SJCRH30 (cell line): ENCODE data around the gene TSFM. TPM values are rescaled to one million over a fixed set of nuclear protein-coding genes. Genes with fewer than 3 reads are reported as not detected.
A peak's percentile ranks its signal among the peaks of the same experiment; 100 is the strongest.

Source experiments
- DNase-seq, 2 experiments: peaks; one replicate each; pipeline ENCODE4 v3.0.0-alpha.2; 2015 to 2020
- H3K27ac ChIP-seq: fragments of 250-450 bp; sonication (Bioruptor Pico); 2 replicates; pipeline ENCODE4 v1.5.1; 2020; ENCODE audit warnings: mild to moderate bottlenecking, moderate library complexity
- H3K27me3 ChIP-seq: fragments of 250-450 bp; sonication (Bioruptor Pico); 2 replicates; pipeline ENCODE4 v1.5.1; 2020; ENCODE audit warnings: mild to moderate bottlenecking, moderate library complexity
- H3K36me3 ChIP-seq: fragments of 250-450 bp; sonication (Bioruptor Pico); 2 replicates; pipeline ENCODE4 v1.5.1; 2020; ENCODE audit warnings: mild to moderate bottlenecking, moderate library complexity
- H3K4me1 ChIP-seq: fragments of 250-450 bp; sonication (Bioruptor Pico); 2 replicates; pipeline ENCODE4 v1.5.1; 2020; ENCODE audit warnings: mild to moderate bottlenecking, moderate library complexity
- H3K4me3 ChIP-seq: fragments of 250-450 bp; sonication (Bioruptor Pico); 2 replicates; pipeline ENCODE4 v1.5.1; 2020; ENCODE audit warnings: mild to moderate bottlenecking, moderate library complexity
- H3K9me3 ChIP-seq: fragments of 250-450 bp; sonication (Bioruptor Pico); replicated peaks from 2 replicates; pipeline ENCODE4 v1.5.1; 2020; ENCODE audit warnings: mild to moderate bottlenecking, moderate library complexity
- total RNA-seq: library from RNA; depleted of rRNA; stranded (reverse); fragments of >200 nt; shearing (Covaris generic); gene quantifications from 2 replicates; pipeline ENCODE4 v1.2.3, GENCODE V29; 2014

The TSFM gene
- total RNA-seq, 1 experiment from 2014 or later: 440 TPM

DNA sequence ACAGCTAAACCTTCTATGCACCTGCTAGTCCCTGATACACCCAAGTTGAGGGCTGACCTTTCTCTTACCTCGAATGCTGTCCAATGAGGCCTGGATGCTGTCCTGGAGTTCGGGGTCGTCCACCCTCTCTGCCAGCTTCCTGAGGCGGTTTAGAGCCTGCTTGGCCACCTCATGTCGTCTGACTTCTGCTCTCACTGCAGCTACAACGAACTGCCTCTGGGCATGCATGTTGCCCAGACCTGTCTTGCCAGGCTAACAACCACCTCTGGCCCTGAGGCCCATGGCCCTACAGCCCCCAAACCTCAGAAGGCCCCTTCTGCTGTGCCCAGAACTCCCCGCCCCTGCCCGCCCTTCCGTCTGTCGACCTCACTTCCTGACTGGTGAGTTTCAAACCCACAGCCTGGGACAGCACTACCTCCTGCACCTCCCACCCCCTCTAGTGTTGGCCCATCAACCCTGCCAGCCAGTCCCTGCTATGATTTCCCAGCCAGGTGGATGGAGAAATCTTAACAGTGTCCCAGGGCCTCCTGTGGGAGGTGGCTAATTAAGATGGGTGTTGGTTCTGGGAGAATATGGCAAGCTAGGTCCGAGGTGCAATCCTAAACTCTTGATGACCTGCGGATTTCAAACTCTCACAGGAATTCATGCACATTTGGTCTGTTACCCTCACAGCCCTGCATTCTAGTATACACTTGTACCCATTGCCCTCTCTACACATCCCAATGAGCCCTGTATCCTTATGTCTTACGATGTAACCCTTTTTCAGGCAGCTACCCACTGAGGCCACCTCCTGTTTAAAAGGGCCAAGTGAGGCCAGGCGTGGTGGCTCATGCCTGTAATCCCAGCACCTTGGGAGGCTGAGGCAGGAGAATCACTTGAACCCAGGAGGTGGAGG lies 40.5 kb upstream of the TSFM start:
- H3K4me1 ChIP-seq: peaks cover 28% of the 10 kb centered on the region
- H3K36me3 ChIP-seq: peaks cover 16% of the 10 kb centered on the region
- H3K27me3 ChIP-seq: peaks cover 54% of the 10 kb centered on the region
- no peak overlapping the region for H3K4me3 ChIP-seq
- H3K9me3 ChIP-seq: no peaks in the 10 kb centered on the region
- H3K27ac ChIP-seq: no peak overlapping the region
- DNase-seq: peak; percentile 89

- DNase-seq: no peak
- Histone ChIP-seq H3K4me3 (peak overlapping the region; percentile 64), H3K27me3 (peaks cover 45% of the 10 kb centered on the region), H3K4me1 (peaks cover 24% of the 10 kb centered on the region), H3K36me3 (peaks cover 32% of the 10 kb centered on the region), H3K27ac (no peak overlapping the region), H3K9me3 (no peaks in the 10 kb centered on the region)
These were observed 38.8 kb upstream of the TSFM start for GRCh38 chr12:57743769-57744168.

DNA sequence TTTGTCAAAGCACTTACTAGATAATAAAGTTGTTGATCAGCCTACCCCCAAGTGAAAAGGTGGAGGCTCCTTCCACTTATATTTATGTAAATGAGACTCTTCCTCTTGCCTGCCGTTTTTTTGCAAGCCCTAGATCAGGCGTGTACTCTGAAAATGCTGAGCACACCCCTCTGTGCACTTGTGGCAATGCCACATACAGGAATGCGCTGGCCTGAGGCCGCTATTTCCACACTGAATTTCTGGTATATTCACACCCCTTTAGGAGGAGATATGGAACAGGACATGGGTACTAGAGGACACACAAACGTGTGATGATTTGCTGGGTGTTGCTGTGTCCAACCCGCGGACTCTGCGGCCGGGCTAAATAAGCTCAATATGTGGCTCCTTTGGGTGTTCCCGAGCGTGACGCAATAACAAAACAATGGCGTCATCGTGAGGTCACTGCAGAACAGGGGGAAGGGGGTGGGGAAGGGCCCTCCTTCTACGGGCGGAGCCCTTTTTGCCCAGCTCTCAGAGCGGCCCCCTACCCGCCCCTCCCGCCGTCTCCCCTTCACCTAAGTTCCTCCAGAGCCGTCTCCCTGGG lies 38.3 kb upstream of the TSFM start:
- peaks cover 41% of the 10 kb centered on the region for H3K27me3 ChIP-seq
- peaks cover 20% of the 10 kb centered on the region for H3K4me1 ChIP-seq
- no peak for DNase-seq
- H3K4me3 ChIP-seq: peak overlapping the region; percentile 64
- no peaks in the 10 kb centered on the region for H3K9me3 ChIP-seq
- peaks cover 38% of the 10 kb centered on the region for H3K36me3 ChIP-seq
- peak overlapping the region; percentile 89 for H3K27ac ChIP-seq

DNA sequence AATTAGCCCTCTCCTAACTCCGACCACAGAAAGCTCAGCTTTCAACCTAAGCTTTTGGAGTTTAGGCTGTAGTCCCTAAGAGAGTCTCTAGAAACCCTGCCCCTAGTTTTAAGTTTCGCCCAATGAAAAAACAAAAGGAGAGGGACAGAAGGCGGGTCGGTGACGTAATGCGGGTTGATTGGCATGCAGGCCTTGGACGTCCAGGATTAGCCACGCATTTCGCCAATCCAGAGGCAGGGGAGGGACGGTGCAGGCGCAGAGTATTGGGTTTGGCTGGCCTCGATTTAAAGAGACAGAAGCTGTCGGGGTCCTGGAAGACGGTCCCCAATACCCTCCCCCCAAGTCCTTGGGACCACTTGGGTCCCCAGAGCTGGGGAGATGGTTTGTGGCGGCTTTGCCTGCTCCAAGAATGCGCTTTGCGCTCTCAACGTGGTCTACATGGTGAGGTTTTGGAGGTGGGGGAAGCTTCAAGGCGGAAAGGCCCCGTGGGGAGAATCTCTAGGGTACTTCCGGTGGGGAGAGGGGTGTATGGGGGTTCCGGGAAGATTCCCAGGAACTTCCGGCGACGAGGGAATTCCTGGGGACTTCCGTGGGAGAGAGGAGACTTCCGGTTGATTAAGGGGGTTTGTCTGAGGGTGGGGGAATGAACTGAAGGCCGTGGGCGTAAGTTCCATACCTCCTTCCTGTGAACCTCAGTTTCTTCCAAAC lies 37.7 kb upstream of the TSFM start, which contains the start of gene TSPAN31:
TSS of gene TSPAN31 (plus strand) at position 263 of the 708 bp plus-strand sequence. CDS start at position 379, 116 bp downstream.
- peaks cover 44% of the 10 kb centered on the region for H3K36me3 ChIP-seq

DNA sequence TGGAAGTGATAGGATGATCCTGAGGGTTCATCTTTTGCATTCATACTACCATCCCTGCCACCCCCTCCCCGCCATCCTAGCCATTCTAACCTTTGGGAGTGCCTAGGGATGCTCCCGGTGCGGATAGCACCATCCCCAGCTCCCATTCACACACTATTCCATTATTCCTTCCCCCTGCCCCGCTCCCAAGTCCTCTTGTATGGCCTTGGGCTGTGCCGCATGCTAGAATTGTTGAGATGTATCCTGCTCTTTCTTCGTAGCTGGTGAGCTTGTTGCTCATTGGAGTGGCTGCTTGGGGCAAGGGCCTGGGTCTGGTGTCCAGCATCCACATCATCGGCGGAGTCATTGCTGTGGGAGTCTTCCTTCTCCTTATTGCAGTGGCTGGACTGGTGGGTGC lies 37.1 kb upstream of the TSFM start:
- peak overlapping the region; percentile 89 for H3K27ac ChIP-seq
- H3K27me3 ChIP-seq: peaks cover 29% of the 10 kb centered on the region
- no peaks in the 10 kb centered on the region for H3K9me3 ChIP-seq
- H3K4me3 ChIP-seq: peak overlapping the region; percentile 64
- peaks cover 20% of the 10 kb centered on the region for H3K4me1 ChIP-seq
- no peak for DNase-seq
- peaks cover 50% of the 10 kb centered on the region for H3K36me3 ChIP-seq

More for the DNA sequence above, 37.7 kb upstream of the TSFM start, which contains the start of gene TSPAN31:
- peak within 1 kb of the TSS; percentile 64 for H3K4me3 ChIP-seq
- peak within 1 kb of the TSS; percentile 89 for H3K27ac ChIP-seq
- peak; percentile 100 for DNase-seq
- H3K27me3 ChIP-seq: peaks cover 34% of the 10 kb centered on the region
- no peaks in the 10 kb centered on the region for H3K9me3 ChIP-seq
- H3K4me1 ChIP-seq: peaks cover 19% of the 10 kb centered on the region

- DNase-seq: peak in 1 of 2 experiments; percentile 80
- H3K36me3 ChIP-seq: peaks cover 55% of the 10 kb centered on the region
- H3K9me3 ChIP-seq: no peaks in the 10 kb centered on the region
- peaks cover 25% of the 10 kb centered on the region for H3K4me1 ChIP-seq
- H3K27me3 ChIP-seq: peaks cover 23% of the 10 kb centered on the region
- H3K27ac ChIP-seq: no peak overlapping the region; the same call in 1 of the 2 replicates
- H3K4me3 ChIP-seq: peak overlapping the region; percentile 64; the same call in 1 of the 2 replicates
These were observed 36.6 kb upstream of the TSFM start for GRCh38 chr12:57746025-57746424.

- Histone ChIP-seq H3K27me3 (peaks cover 1% of the 10 kb centered on the region), H3K36me3 (peaks cover 62% of the 10 kb centered on the region), H3K4me3 (no peak overlapping the region), H3K9me3 (no peaks in the 10 kb centered on the region), H3K27ac (no peak overlapping the region), H3K4me1 (peaks cover 30% of the 10 kb centered on the region)
- peak in 1 of 2 experiments; percentile 79 for DNase-seq
These were observed 33.5 kb upstream of the TSFM start for GRCh38 chr12:57749061-57749460.

DNA sequence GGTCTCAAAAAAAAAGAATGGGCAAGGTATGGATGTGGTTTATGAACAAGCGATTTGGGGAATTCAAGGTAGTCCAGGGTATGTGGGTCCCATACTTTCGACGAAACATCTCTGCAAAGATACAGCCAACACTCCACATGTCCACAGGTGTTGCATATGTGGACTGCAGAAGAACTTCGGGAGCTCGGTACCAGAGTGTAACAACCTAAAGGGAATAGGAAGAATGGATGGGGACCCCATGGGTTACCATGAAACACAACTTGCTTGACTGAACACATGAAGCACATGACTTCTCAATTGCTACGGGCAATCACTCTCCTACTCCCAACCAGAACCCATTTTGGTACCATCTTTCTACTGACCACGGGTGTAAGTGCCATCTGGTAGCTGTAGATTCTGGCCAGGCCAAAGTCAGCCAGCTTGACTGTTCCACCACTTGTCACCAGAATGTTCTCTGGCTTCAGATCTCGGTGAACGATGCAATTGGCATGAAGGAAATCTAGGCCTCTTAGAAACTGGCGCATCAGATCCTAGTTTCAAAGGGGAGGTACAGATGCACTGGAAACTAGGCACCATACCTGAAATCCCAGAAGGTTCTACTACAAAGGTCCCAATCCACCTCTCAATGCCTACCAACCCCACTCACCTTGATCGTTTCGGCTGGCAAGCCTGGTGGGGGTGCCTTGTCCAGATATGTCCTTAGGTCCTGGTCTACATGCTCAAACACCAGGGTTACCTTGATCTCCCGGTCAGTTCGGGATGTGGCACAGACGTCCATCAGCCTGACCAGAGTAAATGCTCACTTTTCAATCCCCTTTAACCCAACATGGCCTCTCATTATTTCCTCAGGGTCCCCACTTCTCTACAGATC lies 31.8 kb upstream of the TSFM start:
- Histone ChIP-seq H3K4me1 (peaks cover 27% of the 10 kb centered on the region), H3K9me3 (no peaks in the 10 kb centered on the region), H3K27ac (peak overlapping the region; percentile 95), H3K27me3 (peaks cover 7% of the 10 kb centered on the region), H3K36me3 (peaks cover 59% of the 10 kb centered on the region), H3K4me3 (peak overlapping the region; percentile 89)
- peak in 1 of 2 experiments; percentile 68 for DNase-seq

- DNase-seq: peak in 1 of 2 experiments; percentile 87
- peaks cover 26% of the 10 kb centered on the region for H3K4me1 ChIP-seq
- H3K9me3 ChIP-seq: no peaks in the 10 kb centered on the region
- H3K27ac ChIP-seq: peak overlapping the region; percentile 95
- H3K36me3 ChIP-seq: peaks cover 53% of the 10 kb centered on the region
- peak overlapping the region; percentile 89 for H3K4me3 ChIP-seq
- peaks cover 7% of the 10 kb centered on the region for H3K27me3 ChIP-seq
These were observed 31.2 kb upstream of the TSFM start for GRCh38 chr12:57751432-57751787.

DNA sequence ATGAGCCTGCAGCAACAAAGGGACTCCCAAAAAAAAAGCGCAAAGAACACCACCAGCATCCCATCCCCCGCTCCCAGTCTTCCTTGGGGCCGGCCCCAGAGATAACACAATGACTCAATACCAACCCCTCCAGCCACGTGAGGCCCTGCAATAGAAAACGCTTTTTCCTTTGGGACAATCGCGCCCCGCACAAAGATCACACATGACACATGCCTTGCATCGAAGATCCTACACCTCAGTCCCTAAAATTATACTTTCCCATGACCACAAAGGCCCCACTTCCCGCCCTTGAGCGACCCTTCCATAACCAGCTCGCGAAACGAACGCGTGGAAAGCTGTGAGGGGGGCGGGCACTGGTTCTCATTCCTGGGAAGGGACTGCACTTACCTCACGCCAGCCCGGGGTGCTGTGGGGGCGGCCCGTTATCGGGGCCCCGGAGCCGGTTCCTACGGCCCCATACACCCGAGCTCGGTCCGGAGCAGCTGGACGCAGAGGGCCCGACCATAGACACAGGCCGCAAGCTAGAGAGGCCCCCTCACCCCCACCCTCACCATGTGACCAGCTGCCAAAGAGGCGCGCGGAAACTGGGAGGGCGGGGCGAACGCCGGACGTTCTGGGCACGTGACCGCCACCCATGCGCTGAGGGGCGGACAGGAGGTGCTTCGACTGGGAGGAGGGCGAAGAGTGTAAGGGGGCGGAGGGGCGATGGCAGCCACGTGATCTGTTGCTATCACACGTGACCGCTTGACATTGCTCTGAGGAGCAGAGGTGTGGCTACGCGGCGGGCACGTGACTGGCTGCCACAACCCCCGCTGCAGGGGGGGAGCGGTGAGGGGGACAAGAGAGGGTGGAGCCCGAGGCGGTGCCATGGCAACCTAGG lies 30.6 kb upstream of the TSFM start, which contains the start of gene CDK4:
TSS of gene CDK4 (minus strand) at position 523 of the 880 bp plus-strand sequence. CDS start 593 bp downstream, outside the sequence.
- Histone ChIP-seq H3K9me3 (no peaks in the 10 kb centered on the region), H3K36me3 (peaks cover 47% of the 10 kb centered on the region), H3K4me3 (peak within 1 kb of the TSS; percentile 89), H3K4me1 (peaks cover 27% of the 10 kb centered on the region), H3K27me3 (peaks cover 7% of the 10 kb centered on the region), H3K27ac (peak within 1 kb of the TSS; percentile 95)
- peak; percentile 100 for DNase-seq

- Histone ChIP-seq H3K9me3 (no peaks in the 10 kb centered on the region), H3K27me3 (peaks cover 7% of the 10 kb centered on the region), H3K4me3 (peak overlapping the region; percentile 30), H3K27ac (no peak overlapping the region), H3K4me1 (peaks cover 27% of the 10 kb centered on the region), H3K36me3 (peaks cover 41% of the 10 kb centered on the region)
- DNase-seq: no peak
These were observed 30.0 kb upstream of the TSFM start for GRCh38 chr12:57752668-57753000.

GRCh38 chr12:57753756-57754337 lies 28.7 kb upstream of the TSFM start:
- H3K27me3 ChIP-seq: peaks cover 7% of the 10 kb centered on the region
- H3K27ac ChIP-seq: no peak overlapping the region
- H3K4me3 ChIP-seq: no peak overlapping the region
- H3K9me3 ChIP-seq: no peaks in the 10 kb centered on the region
- peaks cover 27% of the 10 kb centered on the region for H3K4me1 ChIP-seq
- DNase-seq: no peak
- H3K36me3 ChIP-seq: peaks cover 29% of the 10 kb centered on the region
